AG04450 (cell line): ENCODE measurements around the gene RAI1. TPM values are rescaled to one million over a fixed set of nuclear protein-coding genes. Genes with fewer than 3 reads are reported as not detected.
A peak's percentile ranks its signal among the peaks of the same experiment; 100 is the strongest.

ENCODE experiments used
- CTCF ChIA-PET: fragments of 300-600, 350-600 bp; formaldehyde crosslinking; extraction: SDS; loops from one replicate; lab custom pipeline; 2022; ENCODE audit warnings: antibody characterized with exemption, inconsistent platforms; lab: Charles Lee
- POLR2A ChIA-PET: fragments of 350-600 bp; formaldehyde crosslinking; extraction: SDS; loops from one replicate; lab custom pipeline; 2021; ENCODE audit warnings: antibody characterized with exemption, inconsistent platforms; lab: Yijun Ruan, JAX
- DNase-seq: peaks from one replicate; pipeline ENCODE4 v3.0.0-alpha.2; 2011; ENCODE audit warnings: low read depth, low spot score
- H3K27ac ChIP-seq: one replicate; pipeline ENCODE4 v1.5.1; 2012; ENCODE audit warnings: low read depth, low read length, control low read depth
- H3K27me3 ChIP-seq: one replicate; pipeline ENCODE4 v1.6.0; 2012; ENCODE audit warnings: low read length; ENCODE audit not compliant: control insufficient read depth, insufficient read depth
- H3K4me3 ChIP-seq: 2 replicates; pipeline ENCODE4 v1.5.1; 2011; ENCODE audit warnings: mild to moderate bottlenecking, low read depth, low read length, control low read depth
- H3K9me3 ChIP-seq: 2 replicates; pipeline ENCODE4 v1.5.1; 2012; ENCODE audit warnings: low read length; ENCODE audit not compliant: control insufficient read depth, insufficient read depth
- polyA plus RNA-seq: library from polyadenylated mRNA; depleted of rRNA; stranded (reverse); fragments of >200 nt; gene quantifications from 2 replicates; pipeline ENCODE4 v1.2.3, GENCODE V29; 2011
- TF ChIP-seq, protein P1 (sequence below): IDR thresholded peaks from 2 replicates; pipeline ENCODE4 v1.5.1; 2011; ENCODE audit warnings: low read depth, low read length, control low read depth, inconsistent platforms

Gene RAI1
- polyA plus RNA-seq, 1 experiment, result 2.1 TPM

DNA sequence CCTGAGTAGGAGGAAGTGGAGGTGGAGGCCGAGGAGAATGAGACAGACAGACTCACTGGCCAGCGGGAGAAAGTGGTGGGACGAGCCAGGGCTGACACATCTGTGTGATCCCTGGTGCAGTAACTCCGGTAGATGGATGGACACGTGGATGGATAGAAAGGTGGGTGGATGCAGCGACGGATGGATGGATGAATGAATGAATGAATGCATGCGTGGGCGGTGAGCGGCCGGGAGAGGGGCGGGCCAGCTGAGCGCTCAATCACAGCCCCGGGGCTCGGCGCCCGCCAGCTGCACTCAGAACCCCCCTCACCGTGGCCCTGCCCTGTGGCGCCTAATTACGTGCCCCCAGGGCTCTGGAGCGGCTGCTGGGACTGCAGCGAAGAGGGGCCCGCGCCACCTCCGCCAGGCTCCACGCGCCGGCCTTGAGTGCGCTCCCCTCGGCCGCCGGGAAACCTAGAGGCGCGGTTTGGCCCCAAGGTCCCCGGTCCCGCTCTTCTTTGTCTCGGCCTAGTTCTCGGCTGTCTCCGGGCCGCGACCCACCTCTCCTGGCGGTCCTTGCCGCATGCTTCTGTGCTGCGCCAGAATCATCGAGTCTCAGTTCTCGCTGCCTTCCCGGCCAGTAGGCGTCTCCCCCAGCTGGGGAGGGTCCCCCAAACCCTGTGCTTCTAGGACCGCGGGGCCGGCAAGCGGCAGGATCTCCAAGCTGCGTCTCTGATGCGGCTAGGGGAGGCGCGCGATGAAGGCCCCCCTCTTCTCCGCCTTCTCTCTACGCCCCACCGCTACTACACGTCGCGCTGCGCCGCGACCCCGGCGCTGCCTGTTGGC lies 41.0 kb downstream of the RAI1 start:
- no peaks in the 10 kb centered on the region for H3K27me3 ChIP-seq
- CTCF ChIA-PET, result no interaction called here
- POLR2A ChIA-PET, result interaction anchor here (0.6 to 1.4 kb wide), 5 partner anchors 9 to 641 kb away, joined by 4 to 7 read pairs (median 5); no protein-coding TSS in a partner anchor
- TF ChIP-seq, protein P1, sequence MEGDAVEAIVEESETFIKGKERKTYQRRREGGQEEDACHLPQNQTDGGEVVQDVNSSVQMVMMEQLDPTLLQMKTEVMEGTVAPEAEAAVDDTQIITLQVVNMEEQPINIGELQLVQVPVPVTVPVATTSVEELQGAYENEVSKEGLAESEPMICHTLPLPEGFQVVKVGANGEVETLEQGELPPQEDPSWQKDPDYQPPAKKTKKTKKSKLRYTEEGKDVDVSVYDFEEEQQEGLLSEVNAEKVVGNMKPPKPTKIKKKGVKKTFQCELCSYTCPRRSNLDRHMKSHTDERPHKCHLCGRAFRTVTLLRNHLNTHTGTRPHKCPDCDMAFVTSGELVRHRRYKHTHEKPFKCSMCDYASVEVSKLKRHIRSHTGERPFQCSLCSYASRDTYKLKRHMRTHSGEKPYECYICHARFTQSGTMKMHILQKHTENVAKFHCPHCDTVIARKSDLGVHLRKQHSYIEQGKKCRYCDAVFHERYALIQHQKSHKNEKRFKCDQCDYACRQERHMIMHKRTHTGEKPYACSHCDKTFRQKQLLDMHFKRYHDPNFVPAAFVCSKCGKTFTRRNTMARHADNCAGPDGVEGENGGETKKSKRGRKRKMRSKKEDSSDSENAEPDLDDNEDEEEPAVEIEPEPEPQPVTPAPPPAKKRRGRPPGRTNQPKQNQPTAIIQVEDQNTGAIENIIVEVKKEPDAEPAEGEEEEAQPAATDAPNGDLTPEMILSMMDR, result no peak
- peak overlapping the region; percentile 52 for H3K4me3 ChIP-seq
- H3K27ac ChIP-seq, result peak overlapping the region; percentile 75
- H3K9me3 ChIP-seq, result no peaks in the 10 kb centered on the region
- no peak for DNase-seq

DNA sequence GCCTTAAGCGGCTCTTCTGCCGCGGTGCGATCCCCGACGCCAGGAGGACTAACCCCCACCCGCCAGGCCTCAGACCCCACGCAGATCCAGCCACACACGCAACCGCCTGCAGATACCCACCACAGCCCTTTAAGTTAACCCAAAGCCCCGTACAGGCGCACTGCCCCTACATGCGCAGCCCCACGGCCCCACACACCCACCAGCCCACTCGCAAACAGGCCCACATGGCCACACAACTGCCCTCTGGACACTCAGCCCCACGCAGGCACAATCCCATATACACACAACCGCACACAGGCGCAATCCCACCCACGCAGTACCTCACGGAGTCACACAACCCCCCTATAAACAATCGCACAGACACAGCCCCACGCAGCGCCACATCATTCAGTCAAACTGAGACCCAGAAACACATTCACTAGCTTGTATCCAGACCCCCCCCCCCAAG lies 41.7 kb downstream of the RAI1 start:
- peak overlapping the region; percentile 52 for H3K4me3 ChIP-seq
- H3K27me3 ChIP-seq, result no peaks in the 10 kb centered on the region
- H3K27ac ChIP-seq, result peak overlapping the region; percentile 75
- ChIA-PET CTCF (no interaction called here), POLR2A (interaction anchor here (0.6 to 1.4 kb wide), 5 partner anchors 9 to 640 kb away, joined by 4 to 7 read pairs (median 5); no protein-coding TSS in a partner anchor)
- no peaks in the 10 kb centered on the region for H3K9me3 ChIP-seq
- TF ChIP-seq, protein P1, result no peak
- DNase-seq, result no peak

DNA sequence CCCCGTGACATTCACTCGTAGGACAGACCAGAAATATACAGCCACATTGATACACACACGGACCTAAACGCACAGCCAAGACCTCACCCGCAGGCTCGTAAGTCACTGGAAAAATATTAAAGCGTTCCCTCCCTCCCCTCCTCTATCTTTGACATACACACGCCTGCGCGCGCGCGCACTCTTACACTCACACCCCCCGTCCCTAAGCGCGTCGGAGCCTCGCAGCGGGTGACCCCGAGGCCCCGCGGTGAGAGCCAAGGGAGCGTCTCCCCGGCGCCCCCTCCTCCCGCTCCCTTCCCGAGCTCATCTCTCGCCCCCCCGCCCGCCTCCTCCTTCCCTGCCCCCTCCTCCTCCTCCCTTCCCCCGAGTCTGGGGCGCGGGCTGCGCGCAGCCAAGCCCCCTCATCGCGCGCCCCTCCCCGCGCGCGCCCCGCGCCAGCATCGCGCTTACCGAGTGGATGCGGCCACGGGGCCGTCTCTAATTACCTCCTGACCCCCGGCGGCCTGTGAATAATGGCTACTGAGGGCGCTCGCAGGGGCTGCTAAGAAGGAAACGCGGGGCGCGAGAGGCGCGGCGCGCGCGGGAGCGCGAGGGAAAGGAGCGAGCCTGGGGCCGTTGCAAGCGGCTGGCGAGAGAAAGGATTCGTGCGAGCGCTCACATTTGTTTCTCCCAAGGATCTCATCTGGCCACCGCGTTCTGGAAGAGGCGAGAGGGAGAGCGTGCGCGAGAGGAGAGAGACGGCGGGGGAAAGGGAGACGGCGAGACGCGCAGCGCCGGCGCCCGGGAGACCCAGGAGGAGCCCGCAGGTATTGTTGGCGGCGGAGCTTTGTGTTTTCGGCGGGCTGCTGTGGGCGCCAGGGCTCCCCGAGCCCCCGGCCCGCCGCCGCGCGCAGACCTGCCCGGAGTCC lies 42.4 kb downstream of the RAI1 start:
- ChIA-PET CTCF (no interaction called here), POLR2A (interaction anchor here (0.6 to 1.4 kb wide), 5 partner anchors 10 to 639 kb away, joined by 4 to 7 read pairs (median 5); no protein-coding TSS in a partner anchor)
- H3K27ac ChIP-seq, result peak overlapping the region; percentile 75
- no peaks in the 10 kb centered on the region for H3K27me3 ChIP-seq
- TF ChIP-seq, protein P1, result no peak
- H3K9me3 ChIP-seq, result no peaks in the 10 kb centered on the region
- peak; percentile 46 for DNase-seq
- peak overlapping the region; percentile 52 for H3K4me3 ChIP-seq

DNA sequence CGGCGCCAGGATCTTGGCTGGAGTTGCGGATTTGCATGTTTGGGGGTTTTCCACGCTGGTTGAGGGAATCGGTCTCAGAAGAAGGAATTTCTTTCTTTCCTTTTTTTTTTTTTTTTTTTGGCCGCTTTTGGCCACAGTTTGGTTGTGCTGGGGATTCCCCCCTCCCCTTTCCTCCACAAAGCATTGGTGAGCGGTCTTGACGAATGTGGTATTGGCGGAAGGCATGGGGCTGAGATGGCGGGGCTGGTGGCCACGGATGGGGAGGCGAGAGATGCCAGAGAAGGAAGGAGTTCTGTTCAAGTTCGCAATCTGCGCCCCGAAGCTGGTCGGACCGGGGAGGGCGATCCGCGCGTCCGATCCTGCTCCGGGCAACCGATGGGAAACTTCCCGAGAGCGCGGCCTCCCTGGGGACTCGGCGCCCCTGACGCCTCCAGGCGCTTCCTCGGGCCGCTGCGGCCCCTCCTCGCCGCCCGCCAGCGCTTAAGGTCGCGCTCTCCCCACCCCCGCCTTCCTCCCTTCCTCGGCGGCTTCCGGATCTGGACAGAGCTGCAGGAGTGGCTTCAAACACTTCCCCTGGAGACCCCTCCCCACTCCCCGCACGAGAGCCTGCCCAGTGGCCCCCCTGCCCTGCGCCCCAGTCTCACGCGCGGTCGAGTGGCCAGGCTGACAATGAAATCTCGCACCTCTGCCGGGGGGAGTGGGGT lies 43.2 kb downstream of the RAI1 start:
- ChIA-PET CTCF (no interaction called here), POLR2A (interaction anchor here (0.6 to 0.7 kb wide), 3 partner anchors 20 to 228 kb away, joined by 7 to 9 read pairs (median 9); partner anchors contain the start of gene RASD1)
- Histone ChIP-seq H3K27me3 (no peaks in the 10 kb centered on the region), H3K4me3 (peak overlapping the region; percentile 52), H3K27ac (no peak overlapping the region), H3K9me3 (no peaks in the 10 kb centered on the region)
- TF ChIP-seq, protein P1, result no peak
- DNase-seq, result no peak
